HCT116 (cell line): ENCODE data around the gene CRY1. TPM values are rescaled to one million over a fixed set of nuclear protein-coding genes. Genes with fewer than 3 reads are reported as not detected.

Source experiments
- ATAC-seq: fragments of 200-7000 bp; cut with Tn5 transposase; 2 replicates; pipeline ENCODE4 v1.9.1; 2020; ENCODE audit warnings: mild to moderate bottlenecking, moderate library complexity
- BruUV-seq: library from RNA; stranded (reverse); fragments of 400-500 nt; replicated peaks from 2 replicates; lab custom pipeline; 2021; lab: Mats Ljungman, UMichigan
- CTCF ChIA-PET: fragments of 300-600 bp; sonication (Branson Sonifier 250); formaldehyde crosslinking; loops from one replicate; lab custom pipeline; 2021; ENCODE audit warnings: antibody characterized with exemption; lab: Charles Lee
- POLR2A ChIA-PET: fragments of 300-600, 350-600 bp; sonication (Branson Sonifier 250); formaldehyde crosslinking; loops from one replicate; lab custom pipeline; 2021; ENCODE audit warnings: antibody characterized with exemption; lab: Charles Lee
- RAD21 ChIA-PET, 2 experiments: fragments of 300-600 bp; sonication (Branson Sonifier 250); formaldehyde crosslinking; loops; one replicate each; lab custom pipeline; 2023; ENCODE audit warnings: low total read pairs in 2 of 2; ENCODE audit not compliant: uncharacterized antibody in 2 of 2, unreplicated experiment in 2 of 2, low non-redundant PET in 1 of 2; lab: Charles Lee
- DNase-seq: peaks from one replicate; pipeline ENCODE4 v3.0.0-alpha.2; 2010; ENCODE audit warnings: low read depth, low spot score
- H2AFZ ChIP-seq: fragments of 200-600 bp; shearing (Covaris generic), sonication (generic); 2 replicates; pipeline ENCODE4 v1.6.1; 2017; ENCODE audit warnings: low read depth, mixed run types, mixed read lengths, antibody characterized with exemption, low read length; ENCODE audit not compliant: poor library complexity, severe bottlenecking
- H3K27ac ChIP-seq: 2 replicates; pipeline ENCODE4 v1.5.1; 2012; ENCODE audit warnings: low read depth, low read length
- H3K27me3 ChIP-seq: fragments of 200-600 bp; sonication (generic); 2 replicates; pipeline ENCODE4 v1.6.1; 2016; ENCODE audit warnings: mixed run types, low read length, mixed read lengths; ENCODE audit not compliant: insufficient read depth
- H3K36me3 ChIP-seq, 2 experiments: fragments of 200-500 bp in 1 of 2; fragments of 200-600 bp in 1 of 2; sonication (Bioruptor generic) in 1 of 2; sonication (generic) in 1 of 2; 2 replicates each; pipeline versions ENCODE4 v1.5.1 to v1.6.1; 2014 to 2016; ENCODE audit warnings: low read length in 2 of 2, inconsistent platforms in 1 of 2, mixed read lengths in 1 of 2, mixed run types in 1 of 2; ENCODE audit not compliant: insufficient read depth in 2 of 2, control insufficient read depth in 1 of 2
- H3K4me1 ChIP-seq, 2 experiments: fragments of 200-600 bp in 1 of 2; sonication (generic) in 1 of 2; 2 replicates each; pipeline versions ENCODE4 v1.5.1 to v1.6.1; 2012 to 2017; ENCODE audit warnings: low read length in 2 of 2, inconsistent platforms in 1 of 2, mild to moderate bottlenecking in 1 of 2, mixed read lengths in 1 of 2, mixed run types in 1 of 2, moderate library complexity in 1 of 2; ENCODE audit not compliant: insufficient read depth in 2 of 2, control insufficient read depth in 1 of 2
- H3K4me2 ChIP-seq: fragments of 200-600 bp; sonication (generic); 2 replicates; pipeline ENCODE4 v1.6.1; 2017; ENCODE audit warnings: mixed run types, low read length, mixed read lengths
- H3K4me3 ChIP-seq, 2 experiments: fragments of 200-600 bp in 1 of 2; sonication (generic) in 1 of 2; replicated peaks in 1 of 2; 2 replicates each; pipeline ENCODE4 v1.5.1; 2011 to 2016; ENCODE audit warnings: low read length in 2 of 2, control low read depth in 1 of 2, low read depth in 1 of 2, mild to moderate bottlenecking in 1 of 2, mixed read lengths in 1 of 2, mixed run types in 1 of 2
- H3K79me2 ChIP-seq: fragments of 200-600 bp; sonication (generic); 2 replicates; pipeline ENCODE4 v1.6.1; 2017; ENCODE audit warnings: mild to moderate bottlenecking, mixed run types, low read length, moderate library complexity, mixed read lengths; ENCODE audit not compliant: insufficient read depth
- H3K9ac ChIP-seq: fragments of 200-600 bp; sonication (generic); 2 replicates; pipeline ENCODE4 v1.6.1; 2016; ENCODE audit warnings: low read length, mixed read lengths
- H3K9me2 ChIP-seq: fragments of 200-600 bp; sonication (generic), shearing (Covaris generic); 2 replicates; pipeline ENCODE4 v1.6.1; 2017; ENCODE audit warnings: mixed run types, mild to moderate bottlenecking, moderate library complexity; ENCODE audit not compliant: insufficient read depth
- H3K9me3 ChIP-seq, 2 experiments: fragments of 200-500 bp in 1 of 2; fragments of 200-600 bp in 1 of 2; sonication (Bioruptor generic) in 1 of 2; sonication (generic) in 1 of 2; 2 replicates each; pipeline ENCODE4 v1.6.1; 2014 to 2017; ENCODE audit warnings: low read length in 2 of 2, mixed read lengths in 2 of 2, inconsistent platforms in 1 of 2, low read depth in 1 of 2, mild to moderate bottlenecking in 1 of 2, mixed run types in 1 of 2, moderate library complexity in 1 of 2; ENCODE audit not compliant: control insufficient read depth in 1 of 2, insufficient read depth in 1 of 2
- H4K20me1 ChIP-seq: fragments of 200-600 bp; sonication (generic), shearing (Covaris generic); 2 replicates; pipeline ENCODE4 v1.6.1; 2017; ENCODE audit warnings: mixed run types, mild to moderate bottlenecking, moderate library complexity; ENCODE audit not compliant: insufficient read depth
- CBX3 ChIP-seq: IDR thresholded peaks from 2 replicates; pipeline ENCODE4 v1.6.1; 2012; ENCODE audit warnings: low read depth
- EGR1 ChIP-seq: IDR thresholded peaks from 2 replicates; pipeline ENCODE4 v1.6.1; 2012; ENCODE audit warnings: low read depth
- ELF1 ChIP-seq: IDR thresholded peaks from 2 replicates; pipeline ENCODE4 v1.6.1; 2012; ENCODE audit warnings: low read depth, borderline replicate concordance
- EZH2 ChIP-seq: fragments of 200-600 bp; sonication (generic); IDR thresholded peaks from 2 replicates; pipeline ENCODE4 v1.6.1; 2017; ENCODE audit warnings: antibody characterized with exemption, mixed run types
- FOSL1 ChIP-seq: IDR thresholded peaks from 2 replicates; pipeline ENCODE4 v1.6.1; 2012; ENCODE audit warnings: low read depth
- POLR2A ChIP-seq: IDR thresholded peaks from 2 replicates; pipeline ENCODE4 v1.7.0; 2011; ENCODE audit warnings: borderline replicate concordance; ENCODE audit not compliant: insufficient read depth, insufficient read length; ENCODE audit errors: extremely low read depth
- RAD21 ChIP-seq: IDR thresholded peaks from 2 replicates; pipeline ENCODE4 v1.6.1; 2012; ENCODE audit warnings: low read depth, mild to moderate bottlenecking
- REST ChIP-seq: IDR thresholded peaks from 2 replicates; pipeline ENCODE4 v1.6.1; 2012; ENCODE audit warnings: low read depth
- SIN3A ChIP-seq: IDR thresholded peaks from 2 replicates; pipeline ENCODE4 v1.6.1; 2012; ENCODE audit warnings: low read depth
- SRF ChIP-seq: IDR thresholded peaks from 2 replicates; pipeline ENCODE4 v1.6.1; 2012; ENCODE audit warnings: low read depth
- YY1 ChIP-seq: IDR thresholded peaks from 2 replicates; pipeline ENCODE4 v1.6.1; 2011; ENCODE audit warnings: low read length, low read depth, moderate library complexity, mild to moderate bottlenecking; ENCODE audit not compliant: insufficient replicate concordance; ENCODE audit errors: extremely low read depth
- ZFX ChIP-seq: fragments of 450-650 bp; IDR thresholded peaks from 2 replicates; pipeline ENCODE4 v1.6.1; 2017
- ZNF274 ChIP-seq: fragments of 200-500 bp; sonication (Bioruptor generic); IDR thresholded peaks from 2 replicates; pipeline ENCODE4 v1.6.1; 2014; ENCODE audit warnings: mild to moderate bottlenecking, low read depth, low read length, inconsistent platforms
- intact Hi-C: fragments of 100-400 bp; cut with micrococcal nuclease; formaldehyde crosslinking; loops from 2 replicates; pipeline ENCODE4 v1.10.0; 2022
- total RNA-seq: library from RNA; stranded (reverse); gene quantifications from one replicate; pipeline ENCODE4 v1.2.1, GENCODE V29; 2021; ENCODE audit not compliant: unreplicated experiment
- TF ChIP-seq, protein P1 (sequence below), 3 experiments: fragments of 200-600 bp in 1 of 3; sonication (generic) in 1 of 3; IDR thresholded peaks in 2 of 3; conservative IDR thresholded peaks in 1 of 3; 2 replicates each; pipeline ENCODE4 v1.5.1; 2012 to 2017; ENCODE audit warnings: low read depth in 2 of 3, low read length in 2 of 3, antibody characterized with exemption in 1 of 3, borderline replicate concordance in 1 of 3, control low read depth in 1 of 3, mild to moderate bottlenecking in 1 of 3, mixed read lengths in 1 of 3, mixed run types in 1 of 3, moderate library complexity in 1 of 3; ENCODE audit not compliant: insufficient read depth in 1 of 3

CRY1 gene
- total RNA-seq, 1 experiment from 2014 or later: 16.3 TPM

DNA sequence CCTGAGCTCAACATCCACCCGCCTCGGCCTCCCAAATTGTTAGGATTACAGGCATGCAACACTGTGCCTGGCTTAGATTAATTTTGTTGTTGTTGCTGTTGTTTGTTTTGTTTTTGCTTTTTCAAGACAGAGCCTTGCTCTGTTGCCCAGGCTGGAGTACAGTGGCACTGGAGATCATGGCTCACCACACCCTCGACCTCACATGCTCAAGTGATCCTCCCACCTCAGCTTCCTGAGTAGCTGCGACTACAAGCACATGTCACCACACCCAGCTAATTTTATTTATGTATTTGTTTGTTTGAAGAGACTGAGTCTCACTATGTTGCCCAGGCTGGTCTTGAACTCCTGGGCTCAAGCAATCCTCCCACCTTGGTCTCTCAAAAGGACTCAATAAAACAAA lies 26.7 kb downstream of the CRY1 start:
- H3K4me3 ChIP-seq: no peak overlapping the region
- H3K36me3 ChIP-seq: no peaks in the 10 kb centered on the region
- ChIA-PET CTCF (no interaction called here), RAD21 (no interaction called here), POLR2A (no interaction called here)
- H3K9me3 ChIP-seq: no peaks in the 10 kb centered on the region
- no peak overlapping the region for H2AFZ ChIP-seq
- no TSS peak for BruUV-seq
- no peaks in the 10 kb centered on the region for H3K4me1 ChIP-seq
- H3K79me2 ChIP-seq: no peaks in the 10 kb centered on the region
- no peaks in the 10 kb centered on the region for H3K27me3 ChIP-seq
- no peak overlapping the region for H3K4me2 ChIP-seq
- TF ChIP-seq CBX3 (no peak), ZNF274 (no peak), RAD21 (no peak), EZH2 (no peak), POLR2A (no peak), SRF (no peak), YY1 (no peak), FOSL1 (no peak), SIN3A (no peak), REST (no peak), EGR1 (no peak), ZFX (no peak), ELF1 (no peak)
- TF ChIP-seq, protein P1, sequence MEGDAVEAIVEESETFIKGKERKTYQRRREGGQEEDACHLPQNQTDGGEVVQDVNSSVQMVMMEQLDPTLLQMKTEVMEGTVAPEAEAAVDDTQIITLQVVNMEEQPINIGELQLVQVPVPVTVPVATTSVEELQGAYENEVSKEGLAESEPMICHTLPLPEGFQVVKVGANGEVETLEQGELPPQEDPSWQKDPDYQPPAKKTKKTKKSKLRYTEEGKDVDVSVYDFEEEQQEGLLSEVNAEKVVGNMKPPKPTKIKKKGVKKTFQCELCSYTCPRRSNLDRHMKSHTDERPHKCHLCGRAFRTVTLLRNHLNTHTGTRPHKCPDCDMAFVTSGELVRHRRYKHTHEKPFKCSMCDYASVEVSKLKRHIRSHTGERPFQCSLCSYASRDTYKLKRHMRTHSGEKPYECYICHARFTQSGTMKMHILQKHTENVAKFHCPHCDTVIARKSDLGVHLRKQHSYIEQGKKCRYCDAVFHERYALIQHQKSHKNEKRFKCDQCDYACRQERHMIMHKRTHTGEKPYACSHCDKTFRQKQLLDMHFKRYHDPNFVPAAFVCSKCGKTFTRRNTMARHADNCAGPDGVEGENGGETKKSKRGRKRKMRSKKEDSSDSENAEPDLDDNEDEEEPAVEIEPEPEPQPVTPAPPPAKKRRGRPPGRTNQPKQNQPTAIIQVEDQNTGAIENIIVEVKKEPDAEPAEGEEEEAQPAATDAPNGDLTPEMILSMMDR (IDR thresholded peaks at IDR 0.05 in 2 of 3, conservative IDR thresholded peaks at IDR 0.05 in 1 of 3; ENCODE audit: borderline replicate concordance in 1 of 3, insufficient read depth in 1 of 3, low read depth in 2 of 3, low read length in 2 of 3): no peak
- H3K9ac ChIP-seq: no peak overlapping the region
- H3K27ac ChIP-seq: no peak overlapping the region
- no peaks in the 10 kb centered on the region for H4K20me1 ChIP-seq
- no peaks in the 10 kb centered on the region for H3K9me2 ChIP-seq
- ATAC-seq (no peak), DNase-seq (no peak)
- intact Hi-C loops: no loop called here
